GM12878 (cell line): ENCODE data around the gene FAM9A. TPM values are rescaled to one million over a fixed set of nuclear protein-coding genes. Genes with fewer than 3 reads are reported as not detected.

Experiments
- ATAC-seq: fragments of 200-7000 bp; cut with Tn5 transposase; 3 replicates; pipeline ENCODE4 v1.9.1; 2020; ENCODE audit warnings: mild to moderate bottlenecking, moderate library complexity
- BruUV-seq: library from RNA; stranded (reverse); fragments of 400-500 nt; replicated peaks from 2 replicates; lab custom pipeline; 2021; lab: Mats Ljungman, UMichigan
- CTCF ChIA-PET: fragments of 300-600 bp; sonication (Branson Sonifier 250); formaldehyde crosslinking; extraction: SDS; loops from one replicate; lab custom pipeline; 2021; ENCODE audit warnings: inconsistent platforms; lab: Yijun Ruan, JAX
- POLR2A ChIA-PET: fragments of 350-600 bp; formaldehyde crosslinking; extraction: SDS; loops from one replicate; lab custom pipeline; 2021; ENCODE audit warnings: inconsistent platforms; lab: Charles Lee
- RAD21 ChIA-PET: fragments of 300-600 bp; sonication (Branson Sonifier 250); formaldehyde crosslinking; loops from one replicate; lab custom pipeline; 2023; ENCODE audit warnings: antibody characterized with exemption; ENCODE audit not compliant: unreplicated experiment; lab: Charles Lee
- SMC1A ChIA-PET: fragments of 300-600 bp; sonication (Branson Sonifier 250); formaldehyde crosslinking; loops from one replicate; lab custom pipeline; 2023; ENCODE audit not compliant: unreplicated experiment, uncharacterized antibody; lab: Charles Lee
- DNase-seq: peaks from one replicate; pipeline ENCODE4 v3.0.0-alpha.2; 2011; ENCODE audit warnings: low read depth, low spot score
- FAIRE-seq: peaks from 3 replicates; lab custom pipeline; 2011; peaks lifted over from hg19 to GRCh38; lab: Jason Lieb, UNC
- H2AFZ ChIP-seq: 2 replicates; pipeline ENCODE4 v1.6.0; 2011; ENCODE audit warnings: low read depth, low read length, control low read depth; ENCODE audit not compliant: control insufficient read depth
- H3K27ac ChIP-seq: 2 replicates; pipeline ENCODE4 v1.5.1; 2011; ENCODE audit warnings: control low read depth; ENCODE audit not compliant: control insufficient read depth, insufficient read depth
- H3K27me3 ChIP-seq, 2 experiments: replicated peaks in 1 of 2; 2 replicates each; pipeline versions ENCODE4 v1.6.0 to v1.6.1; 2011; ENCODE audit warnings: low read length in 1 of 2; ENCODE audit not compliant: control insufficient read depth in 2 of 2, insufficient read depth in 2 of 2
- H3K36me3 ChIP-seq, 2 experiments: 2 replicates each; pipeline ENCODE4 v1.5.1; 2011; ENCODE audit warnings: low read length in 1 of 2; ENCODE audit not compliant: control insufficient read depth in 2 of 2, insufficient read depth in 2 of 2
- H3K4me1 ChIP-seq: 2 replicates; pipeline ENCODE4 v1.6.1; 2011; ENCODE audit warnings: mild to moderate bottlenecking, low read length, moderate library complexity, mixed read lengths; ENCODE audit not compliant: control insufficient read depth, insufficient read depth
- H3K4me2 ChIP-seq: 2 replicates; pipeline ENCODE4 v1.6.0; 2011; ENCODE audit warnings: control low read depth; ENCODE audit not compliant: control insufficient read depth, insufficient read depth
- H3K4me3 ChIP-seq: fragments of 200-600 bp; sonication (generic); 2 replicates; pipeline ENCODE4 v1.5.1; 2016
- H3K79me2 ChIP-seq: 2 replicates; pipeline ENCODE4 v1.6.0; 2011; ENCODE audit warnings: low read length; ENCODE audit not compliant: control insufficient read depth, insufficient read depth
- H3K9ac ChIP-seq: 2 replicates; pipeline ENCODE4 v1.8.0; 2011; ENCODE audit warnings: low read length, control low read depth, mixed read lengths; ENCODE audit not compliant: control insufficient read depth, insufficient read depth
- H3K9me3 ChIP-seq: replicated peaks from 3 replicates; pipeline ENCODE4 v1.5.1; 2011; ENCODE audit warnings: mild to moderate bottlenecking, low read length; ENCODE audit not compliant: control insufficient read depth, insufficient read depth
- H4K20me1 ChIP-seq: 2 replicates; pipeline ENCODE4 v1.6.0; 2011; ENCODE audit not compliant: control insufficient read depth, insufficient read depth
- BRCA1 ChIP-seq: IDR thresholded peaks from 2 replicates; pipeline ENCODE4 v1.6.1; 2011; ENCODE audit warnings: low read depth, low read length, improper control_type of control experiment
- CBX5 ChIP-seq: sonication (generic); IDR thresholded peaks from 2 replicates; pipeline ENCODE4 v1.6.1; 2016; ENCODE audit warnings: low read depth, moderate library complexity, mild to moderate bottlenecking, inconsistent platforms
- CHD1 ChIP-seq: IDR thresholded peaks from 2 replicates; pipeline ENCODE4 v1.6.1; 2012; ENCODE audit warnings: low read depth, low read length, improper control_type of control experiment
- CREB1 ChIP-seq: IDR thresholded peaks from 2 replicates; pipeline ENCODE4 v1.6.1; 2012; ENCODE audit warnings: low read depth, mild to moderate bottlenecking, inconsistent platforms
- EED ChIP-seq: sonication (generic); IDR thresholded peaks from 2 replicates; pipeline ENCODE4 v1.6.1; 2016; ENCODE audit warnings: antibody characterized with exemption, low read depth
- GATAD2B ChIP-seq: fragments of 450-650 bp; conservative IDR thresholded peaks from 2 replicates; pipeline ENCODE4 v1.6.1; 2017; ENCODE audit warnings: low read depth, mild to moderate bottlenecking, moderate library complexity
- HDGF ChIP-seq: fragments of 450-650 bp; IDR thresholded peaks from 2 replicates; pipeline ENCODE4 v1.6.1; 2016; ENCODE audit warnings: antibody characterized with exemption
- RBBP5 ChIP-seq: fragments of 200-600 bp; sonication (generic); conservative IDR thresholded peaks from 2 replicates; pipeline ENCODE4 v1.6.1; 2016
- SIX5 ChIP-seq: IDR thresholded peaks from 2 replicates; pipeline ENCODE4 v1.6.1; 2011; ENCODE audit warnings: mild to moderate bottlenecking, low read depth, low read length, moderate library complexity; ENCODE audit not compliant: severe bottlenecking
- SUZ12 ChIP-seq: fragments of 200-600 bp; sonication (generic); IDR thresholded peaks from one replicate; pipeline ENCODE4 v1.6.1; 2018; ENCODE audit warnings: antibody characterized with exemption, mild to moderate bottlenecking; ENCODE audit not compliant: unreplicated experiment
- whole genome bisulfite sequencing: methylation state at CpG from one replicate; pipeline ENCODE4 v1.1.6; 2016; ENCODE audit warnings: low lambda C conversion rate; ENCODE audit not compliant: insufficient replicate concordance, insufficient coverage; ENCODE audit errors: missing lambda C conversion rate; 5-methylcytosine and 5-hydroxymethylcytosine counted together
- in situ Hi-C: fragments of 300-500 bp; cut with MboI; formaldehyde crosslinking; loops from 9 replicates; pipeline ENCODE4 v1.14.3; 2018; ENCODE audit warnings: mixed read lengths
- intact Hi-C: fragments of 100-400 bp; cut with micrococcal nuclease; formaldehyde crosslinking; loops from one replicate; pipeline ENCODE4 v1.14.2; 2022; ENCODE audit not compliant: unreplicated experiment
- polyA plus RNA-seq, 11 experiments: library from polyadenylated mRNA; depleted of rRNA in 4 of 11; unstranded in 6 of 11; stranded (reverse) in 5 of 11; fragments of >200 nt; fragmentation: Nextera tagmentation in 4 of 11; fragmentation: Illumina TruSeq in 1 of 11; extraction: Ambion mirVana in 4 of 11; extraction: Trizol in 1 of 11; gene quantifications; 1 replicate in 1 of 11; 2 replicates in 10 of 11; pipeline versions ENCODE4 v1.2.1 to v1.2.3, GENCODE V29; 2011 to 2016; ENCODE audit warnings: inconsistent platforms in 2 of 11, missing spikeins in 2 of 11, low read depth in 1 of 11
- total RNA-seq, 4 experiments: library from RNA; depleted of rRNA in 3 of 4; stranded (reverse); fragments of >200 nt in 3 of 4; fragmentation: Illumina TruSeq in 1 of 4; extraction: Trizol in 1 of 4; gene quantifications; 2 replicates each; pipeline versions ENCODE4 v1.2.1 to v1.2.3, GENCODE V29; 2013 to 2021
- TF ChIP-seq, protein P1 (sequence below): fragments of 450-650 bp; IDR thresholded peaks from 2 replicates; pipeline ENCODE4 v1.6.1; 2017; ENCODE audit warnings: antibody characterized with exemption, mild to moderate bottlenecking, moderate library complexity
- TF ChIP-seq, protein P2 (sequence below): fragments of 150-350 bp; IDR thresholded peaks from 2 replicates; pipeline ENCODE4 v1.6.1; 2014; ENCODE audit warnings: mild to moderate bottlenecking, low read depth, low read length
- TF ChIP-seq, protein P3 (sequence below): fragments of 450-650 bp; IDR thresholded peaks from 2 replicates; pipeline ENCODE4 v1.6.1; 2017; ENCODE audit warnings: mild to moderate bottlenecking, moderate library complexity
- TF ChIP-seq, protein P4 (sequence below): IDR thresholded peaks from 2 replicates; pipeline ENCODE4 v1.6.1; 2011; ENCODE audit warnings: low read depth, mild to moderate bottlenecking, low read length, moderate library complexity, borderline replicate concordance; ENCODE audit errors: extremely low read depth

The FAM9A gene
- total and polyA plus RNA-seq, 10 of the 15 experiments (the other 5 are each of a cell fraction or from before 2014, with no cell fraction given): not detected

DNA sequence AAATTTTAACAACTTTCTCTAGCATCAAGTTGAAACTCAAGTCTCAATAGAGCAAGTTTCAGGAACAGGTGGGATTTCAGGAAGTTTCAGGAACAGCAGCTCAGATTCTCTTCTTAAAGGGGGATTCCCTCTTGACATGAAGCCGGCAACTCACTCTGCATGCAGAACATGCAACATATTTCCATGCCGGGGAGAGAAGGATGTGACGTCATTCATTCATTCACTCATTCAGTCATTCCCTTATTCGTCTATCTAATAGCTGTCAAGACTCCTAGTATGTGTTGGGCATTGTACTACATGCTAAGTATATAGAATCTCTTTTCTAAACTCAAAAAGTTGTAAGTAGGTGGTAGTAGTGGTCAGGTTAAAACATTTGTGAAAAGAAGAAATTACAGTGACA, 4.8 kb upstream of the FAM9A start:
- ChIA-PET SMC1A (no interaction called here), RAD21 (no interaction called here), CTCF (no interaction called here), POLR2A (no interaction called here)
- Histone ChIP-seq H3K4me2 (no peak overlapping the region), H3K27ac (no peak overlapping the region), H3K79me2 (no peaks in the 10 kb centered on the region), H4K20me1 (no peaks in the 10 kb centered on the region), H3K4me1 (no peaks in the 10 kb centered on the region), H3K9me3 (no peaks in the 10 kb centered on the region), H3K27me3 (no peaks in the 10 kb centered on the region; a peak in 1 of 4 replicates), H2AFZ (no peak overlapping the region), H3K9ac (no peak overlapping the region), H3K36me3 (no peaks in the 10 kb centered on the region), H3K4me3 (no peak overlapping the region)
- in situ Hi-C loops (loop anchor here (25.0 kb wide), 1 partner anchor 1306 kb away; no protein-coding TSS in a partner anchor), intact Hi-C loops (no loop called here)
- FAIRE-seq (no peak), ATAC-seq (no peak), DNase-seq (no peak)
- BruUV-seq: no TSS peak
- 27% methylated on average over 4 of the region's 4 CpGs for WGBS
- TF ChIP-seq GATAD2B: no peak
- TF ChIP-seq EED: no peak
- TF ChIP-seq, protein P1, sequence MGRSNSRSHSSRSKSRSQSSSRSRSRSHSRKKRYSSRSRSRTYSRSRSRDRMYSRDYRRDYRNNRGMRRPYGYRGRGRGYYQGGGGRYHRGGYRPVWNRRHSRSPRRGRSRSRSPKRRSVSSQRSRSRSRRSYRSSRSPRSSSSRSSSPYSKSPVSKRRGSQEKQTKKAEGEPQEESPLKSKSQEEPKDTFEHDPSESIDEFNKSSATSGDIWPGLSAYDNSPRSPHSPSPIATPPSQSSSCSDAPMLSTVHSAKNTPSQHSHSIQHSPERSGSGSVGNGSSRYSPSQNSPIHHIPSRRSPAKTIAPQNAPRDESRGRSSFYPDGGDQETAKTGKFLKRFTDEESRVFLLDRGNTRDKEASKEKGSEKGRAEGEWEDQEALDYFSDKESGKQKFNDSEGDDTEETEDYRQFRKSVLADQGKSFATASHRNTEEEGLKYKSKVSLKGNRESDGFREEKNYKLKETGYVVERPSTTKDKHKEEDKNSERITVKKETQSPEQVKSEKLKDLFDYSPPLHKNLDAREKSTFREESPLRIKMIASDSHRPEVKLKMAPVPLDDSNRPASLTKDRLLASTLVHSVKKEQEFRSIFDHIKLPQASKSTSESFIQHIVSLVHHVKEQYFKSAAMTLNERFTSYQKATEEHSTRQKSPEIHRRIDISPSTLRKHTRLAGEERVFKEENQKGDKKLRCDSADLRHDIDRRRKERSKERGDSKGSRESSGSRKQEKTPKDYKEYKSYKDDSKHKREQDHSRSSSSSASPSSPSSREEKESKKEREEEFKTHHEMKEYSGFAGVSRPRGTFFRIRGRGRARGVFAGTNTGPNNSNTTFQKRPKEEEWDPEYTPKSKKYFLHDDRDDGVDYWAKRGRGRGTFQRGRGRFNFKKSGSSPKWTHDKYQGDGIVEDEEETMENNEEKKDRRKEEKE: no peak
- no peak for TF ChIP-seq SIX5
- TF ChIP-seq, protein P2, sequence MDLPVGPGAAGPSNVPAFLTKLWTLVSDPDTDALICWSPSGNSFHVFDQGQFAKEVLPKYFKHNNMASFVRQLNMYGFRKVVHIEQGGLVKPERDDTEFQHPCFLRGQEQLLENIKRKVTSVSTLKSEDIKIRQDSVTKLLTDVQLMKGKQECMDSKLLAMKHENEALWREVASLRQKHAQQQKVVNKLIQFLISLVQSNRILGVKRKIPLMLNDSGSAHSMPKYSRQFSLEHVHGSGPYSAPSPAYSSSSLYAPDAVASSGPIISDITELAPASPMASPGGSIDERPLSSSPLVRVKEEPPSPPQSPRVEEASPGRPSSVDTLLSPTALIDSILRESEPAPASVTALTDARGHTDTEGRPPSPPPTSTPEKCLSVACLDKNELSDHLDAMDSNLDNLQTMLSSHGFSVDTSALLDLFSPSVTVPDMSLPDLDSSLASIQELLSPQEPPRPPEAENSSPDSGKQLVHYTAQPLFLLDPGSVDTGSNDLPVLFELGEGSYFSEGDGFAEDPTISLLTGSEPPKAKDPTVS: no peak
- TF ChIP-seq, protein P3, sequence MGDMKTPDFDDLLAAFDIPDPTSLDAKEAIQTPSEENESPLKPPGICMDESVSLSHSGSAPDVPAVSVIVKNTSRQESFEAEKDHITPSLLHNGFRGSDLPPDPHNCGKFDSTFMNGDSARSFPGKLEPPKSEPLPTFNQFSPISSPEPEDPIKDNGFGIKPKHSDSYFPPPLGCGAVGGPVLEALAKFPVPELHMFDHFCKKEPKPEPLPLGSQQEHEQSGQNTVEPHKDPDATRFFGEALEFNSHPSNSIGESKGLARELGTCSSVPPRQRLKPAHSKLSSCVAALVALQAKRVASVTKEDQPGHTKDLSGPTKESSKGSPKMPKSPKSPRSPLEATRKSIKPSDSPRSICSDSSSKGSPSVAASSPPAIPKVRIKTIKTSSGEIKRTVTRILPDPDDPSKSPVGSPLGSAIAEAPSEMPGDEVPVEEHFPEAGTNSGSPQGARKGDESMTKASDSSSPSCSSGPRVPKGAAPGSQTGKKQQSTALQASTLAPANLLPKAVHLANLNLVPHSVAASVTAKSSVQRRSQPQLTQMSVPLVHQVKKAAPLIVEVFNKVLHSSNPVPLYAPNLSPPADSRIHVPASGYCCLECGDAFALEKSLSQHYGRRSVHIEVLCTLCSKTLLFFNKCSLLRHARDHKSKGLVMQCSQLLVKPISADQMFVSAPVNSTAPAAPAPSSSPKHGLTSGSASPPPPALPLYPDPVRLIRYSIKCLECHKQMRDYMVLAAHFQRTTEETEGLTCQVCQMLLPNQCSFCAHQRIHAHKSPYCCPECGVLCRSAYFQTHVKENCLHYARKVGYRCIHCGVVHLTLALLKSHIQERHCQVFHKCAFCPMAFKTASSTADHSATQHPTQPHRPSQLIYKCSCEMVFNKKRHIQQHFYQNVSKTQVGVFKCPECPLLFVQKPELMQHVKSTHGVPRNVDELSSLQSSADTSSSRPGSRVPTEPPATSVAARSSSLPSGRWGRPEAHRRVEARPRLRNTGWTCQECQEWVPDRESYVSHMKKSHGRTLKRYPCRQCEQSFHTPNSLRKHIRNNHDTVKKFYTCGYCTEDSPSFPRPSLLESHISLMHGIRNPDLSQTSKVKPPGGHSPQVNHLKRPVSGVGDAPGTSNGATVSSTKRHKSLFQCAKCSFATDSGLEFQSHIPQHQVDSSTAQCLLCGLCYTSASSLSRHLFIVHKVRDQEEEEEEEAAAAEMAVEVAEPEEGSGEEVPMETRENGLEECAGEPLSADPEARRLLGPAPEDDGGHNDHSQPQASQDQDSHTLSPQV: no peak
- no peak for TF ChIP-seq HDGF
- TF ChIP-seq CBX5: no peak
- TF ChIP-seq BRCA1: no peak
- TF ChIP-seq RBBP5: no peak
- TF ChIP-seq SUZ12: no peak
- no peak for TF ChIP-seq CREB1
- TF ChIP-seq CHD1: no peak
- TF ChIP-seq, protein P4, sequence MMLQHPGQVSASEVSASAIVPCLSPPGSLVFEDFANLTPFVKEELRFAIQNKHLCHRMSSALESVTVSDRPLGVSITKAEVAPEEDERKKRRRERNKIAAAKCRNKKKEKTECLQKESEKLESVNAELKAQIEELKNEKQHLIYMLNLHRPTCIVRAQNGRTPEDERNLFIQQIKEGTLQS: no peak
